Neural crest cell (in vitro differentiated cells): ENCODE results near the gene PTPN14. TPM values are rescaled to one million over a fixed set of nuclear protein-coding genes. Genes with fewer than 3 reads are reported as not detected.
"Not testable (repeated sequence)": the region's sequence is repeated elsewhere in the genome, so short reads cannot be mapped to it uniquely, and the experiment has no call there.

Source experiments
- DNase-seq: peaks from one replicate; pipeline ENCODE4 v3.0.0; 2021; ENCODE audit warnings: low read depth, mixed read lengths, low spot score
- H3K27ac Mint-ChIP-seq: one replicate; pipeline ENCODE4 v1.8.0; 2021; ENCODE audit warnings: mild to moderate bottlenecking, mixed read lengths; ENCODE audit not compliant: unreplicated experiment
- H3K27me3 Mint-ChIP-seq: 2 replicates; pipeline ENCODE4 v1.8.0; 2021; ENCODE audit warnings: low read depth, mild to moderate bottlenecking, mixed read lengths
- H3K36me3 Mint-ChIP-seq: 2 replicates; pipeline ENCODE4 v1.8.0; 2021; ENCODE audit warnings: low read depth, mild to moderate bottlenecking, mixed read lengths
- H3K4me1 Mint-ChIP-seq: 2 replicates; pipeline ENCODE4 v1.8.0; 2021; ENCODE audit warnings: mixed read lengths
- H3K4me3 Mint-ChIP-seq: one replicate; pipeline ENCODE4 v1.8.0; 2021; ENCODE audit warnings: mild to moderate bottlenecking, mixed read lengths
- H3K9me3 Mint-ChIP-seq: 2 replicates; pipeline ENCODE4 v1.8.0; 2021; ENCODE audit warnings: mixed read lengths
- CTCF ChIP-seq: fragments of 200-600 bp; sonication (generic); conservative IDR thresholded peaks from 2 replicates; pipeline ENCODE4 v1.5.0; 2021; ENCODE audit warnings: antibody characterized with exemption, mild to moderate bottlenecking
- total RNA-seq: library from RNA; stranded (reverse); gene quantifications from 2 replicates; pipeline ENCODE4 v1.2.1, GENCODE V29; 2021

PTPN14 gene
- total RNA-seq, 1 donor from 2014 or later: 21.4 TPM

- Mint-ChIP-seq H3K36me3 (no peaks in the 10 kb centered on the region), H3K9me3 (peaks cover 2% of the 10 kb centered on the region), H3K27me3 (no peaks in the 10 kb centered on the region), H3K4me1 (no peaks in the 10 kb centered on the region), H3K27ac (no peak overlapping the region), H3K4me3 (no peak overlapping the region)
- DNase-seq: no peak
- no peak for TF ChIP-seq CTCF
Observed at GRCh38 chr1:214581785-214582184, 30.4 kb upstream of the PTPN14 start.

GRCh38 chr1:214579183-214579582 is 27.8 kb upstream of the PTPN14 start:
- Mint-ChIP-seq H3K27ac (no peak overlapping the region), H3K36me3 (peaks cover 10% of the 10 kb centered on the region), H3K27me3 (no peaks in the 10 kb centered on the region), H3K4me3 (no peak overlapping the region), H3K9me3 (peaks cover 10% of the 10 kb centered on the region), H3K4me1 (no peaks in the 10 kb centered on the region)
- DNase-seq: no peak
- no peak for TF ChIP-seq CTCF

DNA sequence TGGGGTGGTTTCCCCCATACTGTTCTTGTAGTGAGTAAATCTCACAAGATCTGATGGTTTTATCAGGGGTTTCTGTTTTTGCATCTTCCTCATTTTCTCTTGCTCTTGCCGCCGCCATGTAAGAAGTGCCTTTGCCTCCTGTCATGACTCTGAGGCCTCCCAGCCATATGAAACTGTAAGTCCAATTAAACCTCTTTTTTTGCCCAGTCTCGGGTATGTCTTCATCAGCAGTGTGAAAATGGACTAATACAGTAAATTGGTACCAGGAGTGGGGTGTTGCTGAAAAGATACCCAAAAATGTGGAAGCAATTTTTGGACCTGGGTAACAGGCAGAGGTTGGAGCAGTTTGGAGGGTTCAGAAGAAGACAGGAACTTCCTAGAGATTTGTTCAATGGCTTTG is 24.7 kb upstream of the PTPN14 start:
- H3K4me1 Mint-ChIP-seq, DNase-seq, H3K27me3 Mint-ChIP-seq, H3K9me3 Mint-ChIP-seq, H3K27ac Mint-ChIP-seq, H3K4me3 Mint-ChIP-seq, H3K36me3 Mint-ChIP-seq: not testable (repeated sequence)

GRCh38 chr1:214574598-214575411 is 23.4 kb upstream of the PTPN14 start:
- peaks cover 10% of the 10 kb centered on the region for H3K9me3 Mint-ChIP-seq
- DNase-seq: no peak
- no peak for TF ChIP-seq CTCF
- H3K27ac Mint-ChIP-seq: no peak overlapping the region
- no peak overlapping the region for H3K4me3 Mint-ChIP-seq
- H3K36me3 Mint-ChIP-seq: peaks cover 10% of the 10 kb centered on the region
- no peaks in the 10 kb centered on the region for H3K27me3 Mint-ChIP-seq
- H3K4me1 Mint-ChIP-seq: no peaks in the 10 kb centered on the region

- peaks cover 10% of the 10 kb centered on the region for H3K36me3 Mint-ChIP-seq
- no peak overlapping the region for H3K27ac Mint-ChIP-seq
- H3K4me3 Mint-ChIP-seq: no peak overlapping the region
- H3K9me3 Mint-ChIP-seq: peaks cover 10% of the 10 kb centered on the region
- no peaks in the 10 kb centered on the region for H3K27me3 Mint-ChIP-seq
- no peak for DNase-seq
- no peak for TF ChIP-seq CTCF
- no peaks in the 10 kb centered on the region for H3K4me1 Mint-ChIP-seq
Observed at GRCh38 chr1:214573386-214574318, 22.2 kb upstream of the PTPN14 start.
